CD8-positive, alpha-beta memory T cell (primary cell): ENCODE results near the gene MLF1. TPM values are rescaled to one million over a fixed set of nuclear protein-coding genes. Genes with fewer than 3 reads are reported as not detected.

Source experiments
- CTCF ChIA-PET: fragments of 350-600 bp; sonication (Branson Sonifier 250); formaldehyde crosslinking; loops from one replicate; lab custom pipeline; 2021; ENCODE audit warnings: antibody characterized with exemption; lab: Charles Lee
- POLR2A ChIA-PET: fragments of 350-600 bp; sonication (Branson Sonifier 250); formaldehyde crosslinking; loops from one replicate; lab custom pipeline; 2021; ENCODE audit warnings: antibody characterized with exemption; lab: Charles Lee
- DNase-seq, 5 donors: peaks; one replicate each; pipeline versions ENCODE4 v3.0.0 to v3.0.0-alpha.2; 2020 to 2022; ENCODE audit warnings: mixed read lengths in 1 of 5
- H3K27ac ChIP-seq: one replicate; pipeline ENCODE4 v1.7.0; 2013; ENCODE audit warnings: low read depth, mild to moderate bottlenecking, low read length, moderate library complexity
- H3K27me3 ChIP-seq: 2 replicates; pipeline ENCODE4 v1.7.0; 2013; ENCODE audit warnings: low read length, mild to moderate bottlenecking; ENCODE audit not compliant: insufficient read depth, poor library complexity, severe bottlenecking
- H3K36me3 ChIP-seq: 2 replicates; pipeline ENCODE4 v1.7.0; 2013; ENCODE audit warnings: mild to moderate bottlenecking, low read length, moderate library complexity; ENCODE audit not compliant: insufficient read depth
- H3K4me1 ChIP-seq: 2 replicates; pipeline ENCODE4 v1.7.0; 2013; ENCODE audit warnings: mild to moderate bottlenecking, low read length, moderate library complexity; ENCODE audit not compliant: insufficient read depth
- H3K4me3 ChIP-seq: 2 replicates; pipeline ENCODE4 v1.7.0; 2013; ENCODE audit warnings: mild to moderate bottlenecking, low read length
- H3K9me3 ChIP-seq: 2 replicates; pipeline ENCODE4 v1.7.0; 2013; ENCODE audit warnings: mild to moderate bottlenecking, low read length
- H3K27ac Mint-ChIP-seq, 8 donors: one replicate each; pipeline ENCODE4 v1.8.0; 2020 to 2021; ENCODE audit warnings: mixed read lengths in 8 of 8, mild to moderate bottlenecking in 6 of 8, inconsistent platforms in 3 of 8, moderate library complexity in 3 of 8
- H3K27me3 Mint-ChIP-seq, 2 donors: one replicate each; pipeline ENCODE4 v1.8.0; 2020 to 2021; ENCODE audit warnings: mixed read lengths in 2 of 2, mild to moderate bottlenecking in 1 of 2, moderate library complexity in 1 of 2
- H3K36me3 Mint-ChIP-seq, 3 donors: one replicate each; pipeline ENCODE4 v1.8.0; 2020 to 2021; ENCODE audit warnings: mixed read lengths in 3 of 3, inconsistent platforms in 1 of 3, mild to moderate bottlenecking in 1 of 3
- H3K4me1 Mint-ChIP-seq, 3 donors: one replicate each; pipeline ENCODE4 v1.8.0; 2020 to 2021; ENCODE audit warnings: mixed read lengths in 3 of 3, inconsistent platforms in 1 of 3, mild to moderate bottlenecking in 1 of 3
- H3K4me3 Mint-ChIP-seq, 7 donors: one replicate each; pipeline ENCODE4 v1.8.0; 2020 to 2021; ENCODE audit warnings: mixed read lengths in 7 of 7, mild to moderate bottlenecking in 6 of 7, moderate library complexity in 4 of 7, inconsistent platforms in 2 of 7
- H3K9me3 Mint-ChIP-seq, 5 donors: one replicate each; pipeline ENCODE4 v1.8.0; 2020 to 2022; ENCODE audit warnings: mixed read lengths in 5 of 5, mild to moderate bottlenecking in 3 of 5, moderate library complexity in 2 of 5, inconsistent platforms in 1 of 5
- polyA plus RNA-seq: library from polyadenylated mRNA; unstranded; fragments of 300-500 nt; fragmentation: Illumina TruSeq; gene quantifications from one replicate; pipeline ENCODE4 v1.2.3, GENCODE V29; 2021
- total RNA-seq, 2 experiments: library from RNA; stranded (reverse); gene quantifications; one replicate each; pipeline ENCODE4 v1.2.3, GENCODE V29; 2021

Gene MLF1
- total and polyA plus RNA-seq, 3 experiments from 2014 or later, result 3.8 to 6.0 (median 4.0) TPM

- peaks cover 0 to under 1% (median under 1%) of the 10 kb centered on the region in 3 donors for H3K4me1 Mint-ChIP-seq
- Histone ChIP-seq H3K36me3 (no peaks in the 10 kb centered on the region), H3K9me3 (no peaks in the 10 kb centered on the region), H3K4me3 (no peak overlapping the region), H3K27ac (no peak overlapping the region), H3K27me3 (peaks cover 11% of the 10 kb centered on the region), H3K4me1 (no peaks in the 10 kb centered on the region)
- no peak for DNase-seq
- ChIA-PET POLR2A (no interaction called here), CTCF (no interaction called here)
- H3K27ac Mint-ChIP-seq, result no peak overlapping the region
- H3K36me3 Mint-ChIP-seq, result peaks cover 0 to 8% (median 0%) of the 10 kb centered on the region in 3 donors
- H3K27me3 Mint-ChIP-seq, result peaks cover 16 to 62% of the 10 kb centered on the region in 2 donors
- H3K9me3 Mint-ChIP-seq, result peaks cover 0 to 14% (median 2%) of the 10 kb centered on the region in 5 donors
- no peak overlapping the region for H3K4me3 Mint-ChIP-seq
Measured at GRCh38 chr3:158565076-158565475, 5.9 kb upstream of the MLF1 start.

GRCh38 chr3:158568784-158569183, 2.2 kb upstream of the MLF1 start:
- POLR2A ChIA-PET, result no interaction called here
- no peaks in the 10 kb centered on the region for H3K36me3 ChIP-seq
- H3K27ac ChIP-seq, result no peak overlapping the region
- H3K27ac Mint-ChIP-seq, result peak overlapping the region in 1 of 8 donors; percentile 47
- H3K4me3 ChIP-seq, result no peak overlapping the region
- peaks cover 11 to 17% (median 14%) of the 10 kb centered on the region in 3 donors for H3K4me1 Mint-ChIP-seq
- no peak for DNase-seq
- CTCF ChIA-PET, result interaction anchor here (1.8 kb wide), 1 partner anchor 11 kb away, joined by 4 read pairs; no protein-coding TSS in a partner anchor
- H3K36me3 Mint-ChIP-seq, result peaks cover 0 to 8% (median 2%) of the 10 kb centered on the region in 3 donors
- peaks cover 19% of the 10 kb centered on the region for H3K27me3 ChIP-seq
- peaks cover 0 to 23% (median 4%) of the 10 kb centered on the region in 5 donors for H3K9me3 Mint-ChIP-seq
- H3K4me3 Mint-ChIP-seq, result no peak overlapping the region
- H3K9me3 ChIP-seq, result no peaks in the 10 kb centered on the region
- H3K4me1 ChIP-seq, result peaks cover 4% of the 10 kb centered on the region
- peaks cover 26 to 67% of the 10 kb centered on the region in 2 donors for H3K27me3 Mint-ChIP-seq

- peaks cover 26 to 63% of the 10 kb centered on the region in 2 donors for H3K27me3 Mint-ChIP-seq
Measured at GRCh38 chr3:158569794-158570193, 1.2 kb upstream of the MLF1 start.

DNA sequence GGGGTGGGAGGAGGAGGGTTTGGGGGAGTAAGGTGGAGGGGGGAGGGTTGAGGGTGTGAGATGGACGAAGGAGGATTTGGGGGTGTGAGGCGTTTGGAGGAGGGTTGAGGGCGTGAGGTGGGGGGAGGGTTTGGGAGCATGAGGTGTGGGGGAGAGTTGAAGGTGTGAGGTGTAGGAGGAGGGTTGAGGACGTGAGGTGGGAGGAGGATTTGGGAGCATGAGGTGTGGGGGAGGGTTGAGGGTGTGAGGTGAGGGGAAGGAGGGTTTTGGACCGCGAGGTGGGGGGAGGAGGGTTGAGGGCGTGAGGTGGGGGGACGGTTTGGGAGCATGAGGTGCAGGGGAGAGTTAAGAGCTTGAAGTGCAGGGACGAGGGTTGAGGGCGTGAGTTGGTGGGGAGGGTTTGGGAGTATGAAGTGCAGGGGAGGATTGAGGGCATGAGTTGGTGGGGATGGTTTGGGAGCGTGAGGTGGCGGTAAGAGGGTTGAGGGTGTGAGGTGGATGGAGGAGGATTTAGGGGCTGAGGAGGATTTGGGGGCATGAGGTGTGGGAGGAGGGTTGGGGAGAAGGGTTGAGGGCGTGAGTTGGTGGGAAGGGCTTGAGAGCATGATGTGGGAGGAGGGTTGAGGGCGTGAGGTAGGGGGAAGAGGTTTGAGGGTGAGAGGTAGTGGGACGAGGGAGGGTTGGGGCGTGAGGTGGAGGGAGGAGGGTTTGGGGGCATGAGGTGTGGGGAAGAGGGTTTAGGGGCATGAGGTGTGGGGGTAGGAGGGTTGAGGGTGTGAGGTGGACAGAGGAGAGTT, 1.2 kb downstream of the MLF1 start:
- peaks cover 11 to 17% (median 14%) of the 10 kb centered on the region in 3 donors for H3K4me1 Mint-ChIP-seq

More at GRCh38 chr3:158569794-158570193, 1.2 kb upstream of the MLF1 start:
- ChIA-PET CTCF (interaction anchor here (0.8 to 1.9 kb wide), 3 partner anchors 12 to 75 kb away, joined by 3 to 7 read pairs (median 4); partner anchors contain the start of gene GFM1), POLR2A (interaction anchor here (0.6 kb wide), 1 partner anchor 26 kb away, joined by 3 read pairs; no protein-coding TSS in a partner anchor)
- peaks cover 11 to 17% (median 14%) of the 10 kb centered on the region in 3 donors for H3K4me1 Mint-ChIP-seq
- H3K4me3 Mint-ChIP-seq, result no peak overlapping the region
- H3K4me3 ChIP-seq, result no peak overlapping the region
- H3K9me3 Mint-ChIP-seq, result peaks cover 0 to 19% (median 2%) of the 10 kb centered on the region in 5 donors
- no peaks in the 10 kb centered on the region for H3K36me3 ChIP-seq
- peaks cover 4% of the 10 kb centered on the region for H3K4me1 ChIP-seq
- peak overlapping the region in 2 of 8 donors; percentile 81 to 96 for H3K27ac Mint-ChIP-seq
- H3K36me3 Mint-ChIP-seq, result peaks cover 0 to 8% (median 2%) of the 10 kb centered on the region in 3 donors
- H3K27ac ChIP-seq, result no peak overlapping the region
- H3K27me3 ChIP-seq, result peaks cover 19% of the 10 kb centered on the region
- H3K9me3 ChIP-seq, result no peaks in the 10 kb centered on the region
- no peak for DNase-seq

GRCh38 chr3:158572766-158573060, 1.7 kb downstream of the MLF1 start:
- H3K27ac Mint-ChIP-seq, result peak overlapping the region in 1 of 8 donors; percentile 38
- Histone ChIP-seq H3K36me3 (no peaks in the 10 kb centered on the region), H3K27ac (no peak overlapping the region), H3K4me1 (peaks cover 4% of the 10 kb centered on the region), H3K27me3 (peaks cover 19% of the 10 kb centered on the region), H3K4me3 (no peak overlapping the region), H3K9me3 (no peaks in the 10 kb centered on the region)
- ChIA-PET POLR2A (no interaction called here), CTCF (no interaction called here)
- H3K9me3 Mint-ChIP-seq, result peaks cover 0 to 14% (median 2%) of the 10 kb centered on the region in 5 donors
- peaks cover 0 to 3% (median 2%) of the 10 kb centered on the region in 3 donors for H3K36me3 Mint-ChIP-seq
- peaks cover 25 to 47% of the 10 kb centered on the region in 2 donors for H3K27me3 Mint-ChIP-seq
- no peak overlapping the region for H3K4me3 Mint-ChIP-seq
- H3K4me1 Mint-ChIP-seq, result peaks cover 11 to 17% (median 14%) of the 10 kb centered on the region in 3 donors
- no peak for DNase-seq

More for the DNA sequence above, 1.2 kb downstream of the MLF1 start:
- no peak for DNase-seq
- CTCF ChIA-PET, result no interaction called here
- H3K4me3 Mint-ChIP-seq, result peak overlapping the region in 1 of 7 donors; percentile 47
- Histone ChIP-seq H3K4me3 (no peak overlapping the region), H3K27me3 (peaks cover 19% of the 10 kb centered on the region), H3K9me3 (no peaks in the 10 kb centered on the region), H3K4me1 (peaks cover 4% of the 10 kb centered on the region), H3K27ac (no peak overlapping the region), H3K36me3 (no peaks in the 10 kb centered on the region)
- H3K27me3 Mint-ChIP-seq, result peaks cover 25 to 53% of the 10 kb centered on the region in 2 donors
- H3K27ac Mint-ChIP-seq, result no peak overlapping the region
- POLR2A ChIA-PET, result no interaction called here
- H3K9me3 Mint-ChIP-seq, result peaks cover 0 to 14% (median 2%) of the 10 kb centered on the region in 5 donors
- H3K36me3 Mint-ChIP-seq, result peaks cover 0 to 3% (median 2%) of the 10 kb centered on the region in 3 donors

DNA sequence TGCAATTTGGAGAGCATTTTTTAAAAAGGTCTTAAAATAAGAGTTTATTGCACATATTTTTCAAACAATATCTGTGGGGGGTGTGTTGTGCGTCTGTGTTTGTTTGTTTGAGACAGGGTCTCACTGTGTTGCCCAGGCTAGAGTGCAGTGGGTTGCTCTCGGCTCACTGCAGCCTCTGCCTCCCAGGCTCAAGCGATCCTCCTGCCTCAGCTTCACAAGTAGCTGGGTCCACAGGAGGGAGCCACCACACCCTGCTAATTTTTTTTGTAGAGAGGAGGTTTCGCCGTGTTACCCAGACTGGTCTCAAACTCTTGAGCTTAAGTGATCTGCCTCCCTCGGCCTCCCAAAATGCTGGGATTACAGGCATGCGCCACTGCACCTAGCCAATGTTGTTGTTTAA, 2.7 kb downstream of the MLF1 start:
- no peak for DNase-seq
- Histone ChIP-seq H3K4me1 (peaks cover 4% of the 10 kb centered on the region), H3K27ac (no peak overlapping the region), H3K27me3 (peaks cover 13% of the 10 kb centered on the region), H3K36me3 (no peaks in the 10 kb centered on the region), H3K4me3 (no peak overlapping the region), H3K9me3 (no peaks in the 10 kb centered on the region)
- Mint-ChIP-seq H3K27me3 (peaks cover 23 to 42% of the 10 kb centered on the region in 2 donors), H3K27ac (no peak overlapping the region), H3K36me3 (peaks cover 0 to 2% (median 0%) of the 10 kb centered on the region in 3 donors), H3K4me3 (no peak overlapping the region), H3K4me1 (peaks cover 11 to 17% (median 14%) of the 10 kb centered on the region in 3 donors), H3K9me3 (peaks cover 0 to 12% (median 2%) of the 10 kb centered on the region in 5 donors)
- ChIA-PET CTCF (no interaction called here), POLR2A (no interaction called here)

DNA sequence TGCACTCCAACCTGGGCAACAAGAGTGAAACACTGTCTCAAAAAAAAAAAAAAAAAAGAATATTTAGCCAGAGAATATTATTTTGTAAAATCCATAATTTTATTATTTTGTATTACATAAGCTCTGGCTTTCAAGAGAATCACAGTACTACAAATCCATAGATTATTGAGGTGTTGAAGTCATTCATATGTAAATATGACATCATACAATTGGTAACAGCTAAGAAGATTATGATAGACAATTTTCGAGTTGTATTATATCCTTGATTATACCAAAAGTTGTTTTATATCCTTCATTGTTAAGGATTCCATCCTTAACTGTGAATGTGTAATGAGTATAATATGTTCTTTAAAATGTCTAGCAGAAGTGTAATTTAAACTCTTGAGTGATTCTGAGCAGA, 3.7 kb downstream of the MLF1 start:
- Mint-ChIP-seq H3K27me3 (peaks cover 15 to 34% of the 10 kb centered on the region in 2 donors), H3K36me3 (peaks cover 0 to 2% (median 0%) of the 10 kb centered on the region in 3 donors), H3K9me3 (peaks cover 0 to 9% (median 2%) of the 10 kb centered on the region in 5 donors), H3K4me3 (no peak overlapping the region), H3K27ac (no peak overlapping the region), H3K4me1 (peaks cover 11 to 17% (median 14%) of the 10 kb centered on the region in 3 donors)
- H3K27me3 ChIP-seq, result peaks cover 8% of the 10 kb centered on the region
- peaks cover 4% of the 10 kb centered on the region for H3K4me1 ChIP-seq
- H3K27ac ChIP-seq, result no peak overlapping the region
- ChIA-PET CTCF (interaction anchor here (0.7 kb wide), 1 partner anchor 231 kb away, joined by 3 read pairs; no protein-coding TSS in a partner anchor), POLR2A (no interaction called here)
- DNase-seq, result no peak
- no peak overlapping the region for H3K4me3 ChIP-seq
- H3K9me3 ChIP-seq, result no peaks in the 10 kb centered on the region
- H3K36me3 ChIP-seq, result no peaks in the 10 kb centered on the region

DNA sequence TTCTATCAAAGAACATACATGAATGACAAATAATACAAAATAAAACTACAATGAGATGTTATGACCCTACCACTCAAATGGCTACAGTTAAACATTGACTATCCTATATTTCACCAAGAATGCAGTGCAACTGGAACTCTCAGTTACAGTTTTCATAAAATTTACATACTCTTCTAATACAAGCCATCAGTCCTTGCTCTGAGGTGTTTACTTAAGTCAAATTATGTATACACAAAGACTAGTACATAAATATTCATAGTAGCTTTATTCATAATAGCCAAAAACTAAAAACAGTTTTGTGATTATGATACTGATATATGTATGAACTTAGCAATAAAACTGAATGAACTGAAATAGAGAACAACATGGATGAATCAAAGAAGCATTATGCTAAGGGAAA, 19.2 kb downstream of the MLF1 start:
- H3K27ac Mint-ChIP-seq, result no peak overlapping the region
- H3K9me3 Mint-ChIP-seq, result no peaks in the 10 kb centered on the region
- no peaks in the 10 kb centered on the region for H3K4me1 Mint-ChIP-seq
- Histone ChIP-seq H3K4me1 (no peaks in the 10 kb centered on the region), H3K27ac (no peak overlapping the region), H3K27me3 (no peaks in the 10 kb centered on the region), H3K9me3 (no peaks in the 10 kb centered on the region), H3K4me3 (no peak overlapping the region), H3K36me3 (no peaks in the 10 kb centered on the region)
- POLR2A ChIA-PET, result no interaction called here
- H3K27me3 Mint-ChIP-seq, result peaks cover 1 to 4% of the 10 kb centered on the region in 2 donors
- DNase-seq, result no peak
- CTCF ChIA-PET, result no interaction called here
- no peaks in the 10 kb centered on the region for H3K36me3 Mint-ChIP-seq
- no peak overlapping the region for H3K4me3 Mint-ChIP-seq
